Measurements from ENCODE around the gene CELF4.
A peak's percentile ranks its signal among the peaks of the same experiment; 100 is the strongest.

Gene CELF4

DNA sequence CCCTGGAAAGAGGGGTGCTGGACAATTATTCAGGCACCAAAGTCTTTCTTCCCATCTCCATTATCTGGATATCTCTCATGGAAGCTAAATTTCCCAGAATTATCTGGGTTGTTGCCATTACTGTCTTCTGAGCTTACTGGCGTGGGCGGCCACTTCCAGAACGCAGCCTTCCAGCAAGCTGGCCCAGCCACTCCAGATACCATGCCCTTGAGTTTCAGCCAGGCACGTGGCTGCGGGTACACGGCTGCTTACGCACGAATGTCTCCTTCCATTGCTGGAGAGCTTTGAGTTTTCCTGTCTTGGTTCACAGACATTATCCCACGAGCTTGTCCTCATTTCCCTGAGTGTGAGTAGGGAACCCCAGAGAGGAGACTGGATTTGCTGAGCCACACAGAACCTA lies 32.7 kb downstream of the CELF4 start:
- DNase-seq (ENCODE audit: low read depth): no peak
- TF ChIP-seq, protein P1, sequence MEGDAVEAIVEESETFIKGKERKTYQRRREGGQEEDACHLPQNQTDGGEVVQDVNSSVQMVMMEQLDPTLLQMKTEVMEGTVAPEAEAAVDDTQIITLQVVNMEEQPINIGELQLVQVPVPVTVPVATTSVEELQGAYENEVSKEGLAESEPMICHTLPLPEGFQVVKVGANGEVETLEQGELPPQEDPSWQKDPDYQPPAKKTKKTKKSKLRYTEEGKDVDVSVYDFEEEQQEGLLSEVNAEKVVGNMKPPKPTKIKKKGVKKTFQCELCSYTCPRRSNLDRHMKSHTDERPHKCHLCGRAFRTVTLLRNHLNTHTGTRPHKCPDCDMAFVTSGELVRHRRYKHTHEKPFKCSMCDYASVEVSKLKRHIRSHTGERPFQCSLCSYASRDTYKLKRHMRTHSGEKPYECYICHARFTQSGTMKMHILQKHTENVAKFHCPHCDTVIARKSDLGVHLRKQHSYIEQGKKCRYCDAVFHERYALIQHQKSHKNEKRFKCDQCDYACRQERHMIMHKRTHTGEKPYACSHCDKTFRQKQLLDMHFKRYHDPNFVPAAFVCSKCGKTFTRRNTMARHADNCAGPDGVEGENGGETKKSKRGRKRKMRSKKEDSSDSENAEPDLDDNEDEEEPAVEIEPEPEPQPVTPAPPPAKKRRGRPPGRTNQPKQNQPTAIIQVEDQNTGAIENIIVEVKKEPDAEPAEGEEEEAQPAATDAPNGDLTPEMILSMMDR (IDR thresholded peaks at IDR 0.05; ENCODE audit: low read depth, low read length, missing control alignments): no peak
- H3K4me3 ChIP-seq (ENCODE audit: low read depth, low read length): no peak overlapping the region

DNA sequence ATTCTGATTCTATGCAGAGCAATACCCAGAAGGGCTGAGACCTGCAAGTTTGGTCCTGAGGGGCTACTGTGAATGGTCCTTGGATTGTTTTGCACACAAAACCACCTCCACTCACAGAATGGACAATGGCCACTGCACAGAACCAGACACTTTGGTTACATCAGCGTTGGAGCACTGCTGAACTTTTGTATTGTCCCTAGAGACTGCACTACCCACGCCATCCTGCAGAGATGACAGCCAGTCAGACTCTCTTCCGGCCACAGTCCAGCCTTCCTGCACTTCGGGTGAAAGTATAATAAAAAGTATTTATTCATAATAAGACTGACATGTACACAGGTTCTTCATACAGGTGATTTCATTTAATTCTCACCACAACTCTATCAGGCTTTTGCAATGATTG lies 35.7 kb downstream of the CELF4 start:
- no peak for DNase-seq (ENCODE audit: low read depth)
- H3K4me3 ChIP-seq (ENCODE audit: low read depth, low read length): no peak overlapping the region
- TF ChIP-seq, protein P1 (IDR thresholded peaks at IDR 0.05; ENCODE audit: low read depth, low read length, missing control alignments): peak; percentile 31

DNA sequence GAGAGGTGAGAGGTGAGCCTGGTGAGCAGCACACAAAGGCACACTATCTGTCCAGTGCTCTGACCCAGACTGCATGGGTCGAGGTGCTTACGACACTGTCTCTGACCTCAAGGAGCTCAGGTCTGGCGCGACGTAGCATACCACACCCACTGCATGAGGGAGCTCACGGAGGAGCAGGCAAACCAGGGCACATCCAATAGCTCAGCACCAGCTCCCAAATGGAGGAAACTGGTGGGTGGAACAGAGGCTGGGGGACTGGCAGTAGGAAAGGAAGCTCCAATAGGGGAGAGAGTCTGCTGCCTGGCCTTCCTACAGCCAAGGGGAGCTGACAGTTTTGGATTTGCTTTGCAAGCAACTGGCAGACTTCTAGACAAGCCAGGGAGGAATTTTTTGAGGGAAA lies 36.3 kb downstream of the CELF4 start:
- no peak for DNase-seq (ENCODE audit: low read depth)
- TF ChIP-seq, protein P1 (IDR thresholded peaks at IDR 0.05; ENCODE audit: low read depth, low read length, missing control alignments): no peak
- no peak overlapping the region for H3K4me3 ChIP-seq (ENCODE audit: low read depth, low read length)

DNA sequence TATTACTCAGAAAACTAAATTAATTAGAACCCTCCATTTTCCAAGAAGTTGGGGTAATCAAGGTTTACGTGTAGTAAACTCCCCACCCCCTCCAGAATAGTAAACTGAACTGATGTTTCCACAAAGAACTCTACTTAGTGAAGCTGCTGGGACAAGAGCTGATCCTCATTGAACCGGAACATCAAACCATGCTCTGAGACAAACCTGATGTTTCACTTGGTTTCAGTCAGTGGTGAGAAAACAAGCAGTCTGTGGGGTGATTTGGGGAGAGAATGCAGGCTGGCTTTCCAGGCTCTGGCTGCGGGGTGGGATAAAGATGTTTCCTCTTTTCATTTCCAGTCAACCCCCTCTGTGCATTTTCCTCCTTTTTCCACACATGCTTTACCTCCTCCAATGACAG lies 38.2 kb downstream of the CELF4 start:
- no peak overlapping the region for H3K4me3 ChIP-seq (ENCODE audit: low read depth, low read length)
- DNase-seq (ENCODE audit: low read depth): no peak
- TF ChIP-seq, protein P1 (IDR thresholded peaks at IDR 0.05; ENCODE audit: low read depth, low read length, missing control alignments): no peak

DNA sequence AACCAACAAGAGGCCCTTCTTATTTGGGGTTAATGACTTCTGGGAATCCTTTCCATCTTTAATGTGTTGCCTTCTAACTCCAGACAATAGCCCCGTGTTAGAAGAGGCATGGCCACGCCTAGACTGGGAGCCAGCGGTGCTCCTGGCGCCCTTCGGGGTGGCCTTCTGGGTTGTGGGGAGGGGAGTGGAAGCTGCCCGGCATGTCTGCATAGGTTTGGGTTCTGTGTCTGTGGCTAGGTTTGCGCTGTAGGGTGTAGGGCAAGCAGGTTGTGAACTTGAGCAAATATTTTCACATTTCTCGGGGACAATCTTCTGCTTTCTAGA lies 40.4 kb downstream of the CELF4 start:
- H3K4me3 ChIP-seq (ENCODE audit: low read depth, low read length): no peak overlapping the region
- DNase-seq (ENCODE audit: low read depth): no peak
- TF ChIP-seq, protein P1 (IDR thresholded peaks at IDR 0.05; ENCODE audit: low read depth, low read length, missing control alignments): no peak

DNA sequence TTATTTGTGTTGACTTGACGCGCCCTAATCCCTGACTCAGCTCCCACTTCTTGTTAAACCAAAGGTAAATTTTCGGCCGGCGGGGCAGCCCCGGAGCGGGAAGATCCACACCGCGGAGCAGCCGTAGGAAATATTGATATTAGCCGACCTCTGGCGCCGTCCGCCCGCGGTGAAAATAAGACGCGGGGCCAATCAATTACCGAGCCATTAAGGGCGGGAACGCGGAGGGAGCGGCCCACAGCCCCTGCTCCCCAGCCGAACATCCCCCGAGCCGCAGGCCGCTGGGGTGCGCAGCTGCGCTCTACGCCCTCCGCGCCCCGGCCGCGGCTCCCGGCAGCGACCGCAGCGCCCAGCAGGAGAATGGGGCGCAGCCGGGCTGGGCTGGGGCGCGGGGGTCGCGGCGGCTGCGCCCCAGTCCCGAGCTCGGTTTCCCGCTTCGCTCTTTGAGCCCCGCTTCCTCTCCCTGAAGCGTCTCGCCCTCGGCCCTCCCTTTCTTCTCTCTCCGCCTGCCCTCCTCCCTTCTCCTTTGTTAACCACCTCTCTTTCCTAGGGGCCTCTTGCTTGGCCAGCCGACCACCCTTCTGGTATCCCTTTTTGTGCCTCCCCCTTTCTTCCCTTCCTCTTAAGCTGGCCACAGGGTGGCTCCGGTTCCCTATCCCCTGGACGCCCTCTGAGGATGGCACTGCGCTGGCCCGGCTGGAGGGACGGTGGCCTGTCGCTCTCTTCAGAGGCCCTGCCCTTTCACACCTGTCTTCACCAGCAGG lies 40.9 kb downstream of the CELF4 start:
- H3K4me3 ChIP-seq (ENCODE audit: low read depth, low read length): no peak overlapping the region
- TF ChIP-seq, protein P1 (IDR thresholded peaks at IDR 0.05; ENCODE audit: low read depth, low read length, missing control alignments): no peak
- no peak for DNase-seq (ENCODE audit: low read depth)

DNA sequence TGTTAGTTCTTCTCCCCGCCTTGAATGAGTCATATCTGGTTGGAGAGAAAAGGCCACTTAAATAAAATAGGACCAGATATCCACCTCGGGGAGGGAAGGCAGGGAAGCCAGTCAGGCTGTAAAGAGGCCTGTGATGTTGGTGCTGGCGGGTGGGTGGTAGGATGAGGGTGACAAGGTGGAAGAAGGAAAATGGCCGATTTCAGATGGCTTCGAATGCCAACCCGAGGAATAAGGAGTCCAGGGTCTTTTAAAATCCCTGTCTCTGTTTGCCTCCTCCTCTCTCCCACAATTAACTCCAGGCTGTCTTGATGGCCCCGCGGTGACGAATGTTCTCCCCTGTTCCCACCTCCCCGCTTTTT lies 41.5 kb downstream of the CELF4 start:
- DNase-seq (ENCODE audit: low read depth): no peak
- TF ChIP-seq, protein P1 (IDR thresholded peaks at IDR 0.05; ENCODE audit: low read depth, low read length, missing control alignments): no peak
- H3K4me3 ChIP-seq (ENCODE audit: low read depth, low read length): no peak overlapping the region

Data from GM12864 (cell line).